PC-9 (cell line): ENCODE results near the gene CDC42BPB.

ENCODE experiments used
- CTCF ChIP-seq: fragments of 200-600 bp; sonication (generic); conservative IDR thresholded peaks from 2 replicates; pipeline ENCODE4 v1.6.1; 2017; ENCODE audit warnings: mixed run types, antibody characterized with exemption, mild to moderate bottlenecking, moderate library complexity
- EZH2 ChIP-seq: fragments of 200-600 bp; sonication (generic); IDR thresholded peaks from 2 replicates; pipeline ENCODE4 v1.8.0; 2017; ENCODE audit warnings: antibody characterized with exemption, low read depth

GRCh38 chr14:102938191-102938590 is 119.2 kb downstream of the CDC42BPB start:
- TF ChIP-seq CTCF (no peak), EZH2 (no peak)
